Testis (tissue), 2 donors: ENCODE data around the gene ZNF100.

ENCODE experiments used
- CTCF ChIP-seq, 3 experiments: fragments of 450-650 bp in 2 of 3; fragments of 200-600 bp in 1 of 3; sonication (generic) in 1 of 3; IDR thresholded peaks; one replicate each; pipeline ENCODE4 v1.5.1; 2016 to 2019; ENCODE audit warnings: antibody characterized with exemption in 3 of 3, mild to moderate bottlenecking in 2 of 3, moderate library complexity in 1 of 3
- POLR2A ChIP-seq: fragments of 450-650 bp; IDR thresholded peaks from one replicate; pipeline ENCODE4 v1.6.1; 2017; ENCODE audit warnings: antibody characterized with exemption, mild to moderate bottlenecking, moderate library complexity

- TF ChIP-seq CTCF (IDR thresholded peaks at IDR 0.05) (no peak), POLR2A (no peak)
Observed at GRCh38 chr19:21691661-21692060, 75.7 kb downstream of the ZNF100 start.
